Subcutaneous abdominal adipose tissue (tissue), 5 donors: Measurements from ENCODE around the gene AVPR2.
A peak's percentile ranks its signal among the peaks of the same experiment; 100 is the strongest.

Source experiments
- H3K27ac ChIP-seq: one replicate; pipeline ENCODE4 v1.7.0; 2013; ENCODE audit warnings: low read depth, mild to moderate bottlenecking, inconsistent platforms, low read length, moderate library complexity
- H3K27me3 ChIP-seq, 5 donors: one replicate each; pipeline ENCODE4 v1.7.0; 2013; ENCODE audit warnings: low read length in 5 of 5, inconsistent platforms in 1 of 5; ENCODE audit not compliant: control insufficient read depth in 5 of 5, insufficient read depth in 4 of 5
- H3K36me3 ChIP-seq, 5 donors: one replicate each; pipeline ENCODE4 v1.7.0; 2013; ENCODE audit warnings: low read length in 5 of 5; ENCODE audit not compliant: control insufficient read depth in 5 of 5, insufficient read depth in 5 of 5
- H3K4me1 ChIP-seq, 5 donors: one replicate each; pipeline ENCODE4 v1.7.0; 2013; ENCODE audit warnings: low read length in 5 of 5, mild to moderate bottlenecking in 3 of 5, moderate library complexity in 1 of 5; ENCODE audit not compliant: control insufficient read depth in 5 of 5, insufficient read depth in 5 of 5
- H3K4me3 ChIP-seq, 5 donors: one replicate each; pipeline ENCODE4 v1.7.0; 2013; ENCODE audit warnings: low read length in 5 of 5, low read depth in 1 of 5
- H3K9ac ChIP-seq, 5 donors: one replicate each; pipeline ENCODE4 v1.7.0; 2013; ENCODE audit warnings: low read length in 5 of 5, mild to moderate bottlenecking in 4 of 5, moderate library complexity in 3 of 5
- H3K9me3 ChIP-seq, 5 donors: one replicate each; pipeline ENCODE4 v1.7.0; 2013; ENCODE audit warnings: low read length in 5 of 5; ENCODE audit not compliant: control insufficient read depth in 5 of 5
- donor health status: healthy.
- donor health status: healthy.
- donor health status: healthy.
- donor health status: healthy.
- donor health status: healthy.

Gene AVPR2

GRCh38 chrX:153928846-153929245 lies 24.4 kb downstream of the AVPR2 start:
- H3K4me1 ChIP-seq = peaks cover 3 to 61% (median 54%) of the 10 kb centered on the region in 5 donors
- peaks cover 0 to 32% (median 23%) of the 10 kb centered on the region in 5 donors for H3K36me3 ChIP-seq
- H3K4me3 ChIP-seq = peak overlapping the region in 2 of 5 donors; percentile 14 to 48
- H3K9me3 ChIP-seq = no peaks in the 10 kb centered on the region
- H3K27ac ChIP-seq = no peak overlapping the region
- peaks cover 4 to 17% (median 10%) of the 10 kb centered on the region in 5 donors for H3K27me3 ChIP-seq
- H3K9ac ChIP-seq = no peak overlapping the region

- Histone ChIP-seq H3K4me1 (peaks cover 3 to 60% (median 53%) of the 10 kb centered on the region in 5 donors), H3K36me3 (peaks cover 0 to 32% (median 23%) of the 10 kb centered on the region in 5 donors), H3K9me3 (no peaks in the 10 kb centered on the region), H3K4me3 (no peak overlapping the region), H3K27me3 (peaks cover 4 to 15% (median 10%) of the 10 kb centered on the region in 5 donors), H3K9ac (no peak overlapping the region), H3K27ac (no peak overlapping the region)
These were observed 25.1 kb downstream of the AVPR2 start for GRCh38 chrX:153929576-153929975.

GRCh38 chrX:153930011-153930910 lies 25.8 kb downstream of the AVPR2 start:
- H3K4me3 ChIP-seq = no peak overlapping the region
- no peak overlapping the region for H3K27ac ChIP-seq
- peaks cover 3 to 55% (median 47%) of the 10 kb centered on the region in 5 donors for H3K4me1 ChIP-seq

GRCh38 chrX:153931151-153931550 lies 26.7 kb downstream of the AVPR2 start:
- no peak overlapping the region for H3K27ac ChIP-seq
- H3K9ac ChIP-seq = peak overlapping the region in 1 of 5 donors; percentile 44
- H3K36me3 ChIP-seq = peaks cover 0 to 32% (median 23%) of the 10 kb centered on the region in 5 donors

More at GRCh38 chrX:153930011-153930910, 25.8 kb downstream of the AVPR2 start:
- Histone ChIP-seq H3K9me3 (no peaks in the 10 kb centered on the region), H3K27me3 (peaks cover 3 to 15% (median 9%) of the 10 kb centered on the region in 5 donors), H3K9ac (no peak overlapping the region), H3K36me3 (peaks cover 0 to 32% (median 23%) of the 10 kb centered on the region in 5 donors)

GRCh38 chrX:153931748-153932147 lies 27.3 kb downstream of the AVPR2 start:
- Histone ChIP-seq H3K9ac (no peak overlapping the region), H3K36me3 (peaks cover 0 to 32% (median 23%) of the 10 kb centered on the region in 5 donors), H3K27me3 (peaks cover 0 to 9% (median 0%) of the 10 kb centered on the region in 5 donors), H3K4me3 (no peak overlapping the region), H3K9me3 (no peaks in the 10 kb centered on the region), H3K27ac (no peak overlapping the region), H3K4me1 (peaks cover 3 to 45% (median 40%) of the 10 kb centered on the region in 5 donors)

More at GRCh38 chrX:153931151-153931550, 26.7 kb downstream of the AVPR2 start:
- H3K9me3 ChIP-seq = no peaks in the 10 kb centered on the region
- no peak overlapping the region for H3K4me3 ChIP-seq
- H3K4me1 ChIP-seq = peaks cover 3 to 51% (median 45%) of the 10 kb centered on the region in 5 donors
- peaks cover 0 to 13% (median 6%) of the 10 kb centered on the region in 5 donors for H3K27me3 ChIP-seq

GRCh38 chrX:153932220-153932915 lies 27.9 kb downstream of the AVPR2 start:
- Histone ChIP-seq H3K4me1 (peaks cover 3 to 39% (median 33%) of the 10 kb centered on the region in 5 donors), H3K27ac (no peak overlapping the region), H3K9ac (no peak overlapping the region), H3K4me3 (no peak overlapping the region), H3K36me3 (peaks cover 0 to 32% (median 23%) of the 10 kb centered on the region in 5 donors), H3K27me3 (peaks cover 0 to 8% (median 0%) of the 10 kb centered on the region in 5 donors), H3K9me3 (no peaks in the 10 kb centered on the region)

- H3K27me3 ChIP-seq = peaks cover 0 to 12% (median 0%) of the 10 kb centered on the region in 5 donors
- no peak overlapping the region for H3K27ac ChIP-seq
- peak overlapping the region; percentile 26 to 84 (median 52) for H3K9ac ChIP-seq
- no peaks in the 10 kb centered on the region for H3K9me3 ChIP-seq
- peak overlapping the region; percentile 66 to 82 (median 77) for H3K4me3 ChIP-seq
- peaks cover 0 to 32% (median 23%) of the 10 kb centered on the region in 5 donors for H3K36me3 ChIP-seq
- peaks cover 0 to 29% (median 24%) of the 10 kb centered on the region in 5 donors for H3K4me1 ChIP-seq
These were observed 29.3 kb downstream of the AVPR2 start for GRCh38 chrX:153933748-153934147.

- Histone ChIP-seq H3K27ac (no peak overlapping the region), H3K36me3 (peaks cover 0 to 32% (median 23%) of the 10 kb centered on the region in 5 donors), H3K4me3 (peak overlapping the region; percentile 66 to 82 (median 77)), H3K27me3 (peaks cover 0 to 12% (median 0%) of the 10 kb centered on the region in 5 donors), H3K9ac (peak overlapping the region; percentile 26 to 84 (median 74)), H3K4me1 (peaks cover 0 to 24% (median 19%) of the 10 kb centered on the region in 5 donors), H3K9me3 (no peaks in the 10 kb centered on the region)
These were observed 29.8 kb downstream of the AVPR2 start for GRCh38 chrX:153934148-153934761.

- Histone ChIP-seq H3K9me3 (no peaks in the 10 kb centered on the region), H3K27me3 (peaks cover 0 to 16% (median 1%) of the 10 kb centered on the region in 5 donors), H3K4me1 (peaks cover 0 to 22% (median 18%) of the 10 kb centered on the region in 5 donors), H3K36me3 (peaks cover 0 to 29% (median 21%) of the 10 kb centered on the region in 5 donors), H3K27ac (no peak within 1 kb of the TSS), H3K4me3 (peak within 1 kb of the TSS; percentile 66 to 82 (median 77)), H3K9ac (peak within 1 kb of the TSS; percentile 26 to 84 (median 74))
These were observed 30.4 kb downstream of the AVPR2 start, which contains the start of gene NAA10 for GRCh38 chrX:153934762-153935325. Gene NAA10 (minus strand): TSS chrX:153935037. CDS start chrX:153934904, 133 bp downstream.
